ENCODE data around the gene RPS3. TPM values are rescaled to one million over a fixed set of nuclear protein-coding genes. Genes with fewer than 3 reads are reported as not detected.

Gene RPS3
- total RNA-seq, 2 donors from 2014 or later: 2,923 to 3,877 TPM

DNA sequence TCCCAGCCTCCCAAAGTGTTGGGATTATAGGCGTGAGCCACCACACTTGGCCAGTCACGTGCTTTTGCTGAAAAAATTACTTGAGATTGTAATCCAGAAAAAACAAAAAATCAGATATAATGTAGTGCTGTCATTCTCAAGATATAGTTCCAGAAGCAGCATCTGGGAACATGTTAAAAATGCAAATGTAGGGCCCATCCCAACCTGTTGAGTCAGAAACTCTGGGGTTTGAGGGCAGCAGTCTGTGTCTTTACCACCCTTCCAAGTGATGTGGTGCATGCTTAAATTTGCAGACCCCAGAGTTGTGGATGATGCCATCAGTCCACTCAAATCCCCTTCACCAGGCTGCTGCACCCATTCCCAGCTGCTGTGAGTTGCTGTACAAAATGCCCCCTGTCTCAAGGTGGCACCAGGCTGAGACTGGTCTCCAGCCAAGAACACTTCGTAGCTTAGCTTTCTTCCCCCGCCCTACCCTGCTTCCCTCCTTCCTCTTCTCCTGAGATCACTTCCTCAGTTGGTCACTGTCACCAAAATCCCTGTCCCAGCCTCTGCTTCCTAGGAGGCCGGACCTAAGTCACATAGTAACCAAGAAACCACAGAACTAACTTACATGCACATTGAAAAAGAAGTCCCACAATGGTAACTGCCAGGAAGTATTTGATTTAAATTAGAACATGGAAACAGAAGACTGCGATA, 29.6 kb upstream of the RPS3 start:
- no peak overlapping the region for H3K4me3 Mint-ChIP-seq
- DNase-seq: no peak
- H3K9me3 Mint-ChIP-seq: peaks cover 10% of the 10 kb centered on the region
- Histone ChIP-seq H3K9me3 (ENCODE audit: control insufficient read depth, low read length) (peaks cover 10% of the 10 kb centered on the region), H3K27ac (ENCODE audit: low read depth, low read length) (no peak overlapping the region), H3K4me3 (ENCODE audit: low read length) (no peak overlapping the region), H3K27me3 (ENCODE audit: control insufficient read depth, insufficient read depth, low read length, poor library complexity, severe bottlenecking) (no peaks in the 10 kb centered on the region), H3K36me3 (ENCODE audit: control insufficient read depth, insufficient read depth, low read length) (no peaks in the 10 kb centered on the region), H3K9ac (ENCODE audit: extremely low read depth, low read length, poor library complexity, severe bottlenecking) (no peak overlapping the region), H3K4me1 (ENCODE audit: control insufficient read depth, insufficient read depth, low read length) (peaks cover 10% of the 10 kb centered on the region)
- 94 to 95% methylated on average over 3 to 6 of the region's 6 CpGs for WGBS, 2 experiments (ENCODE audit: insufficient coverage in 1 of 2, insufficient read length in 1 of 2)
- no peak for TF ChIP-seq CTCF (conservative IDR thresholded peaks at IDR 0.05)
- H3K36me3 Mint-ChIP-seq (ENCODE audit: low read depth): peaks cover 2% of the 10 kb centered on the region
- no peak overlapping the region for H3K27ac Mint-ChIP-seq
- no peaks in the 10 kb centered on the region for H3K27me3 Mint-ChIP-seq (ENCODE audit: insufficient read depth)
- H3K4me1 Mint-ChIP-seq: peaks cover 16% of the 10 kb centered on the region

- no peaks in the 10 kb centered on the region for H3K36me3 ChIP-seq (ENCODE audit: control insufficient read depth, insufficient read depth, low read length)
- H3K27ac Mint-ChIP-seq: peak overlapping the region; percentile 76
- H3K27ac ChIP-seq (ENCODE audit: low read depth, low read length): no peak overlapping the region
- no peak for DNase-seq
- H3K4me3 ChIP-seq (ENCODE audit: low read length): peak overlapping the region; percentile 26
- no peak overlapping the region for H3K4me3 Mint-ChIP-seq
- H3K4me1 ChIP-seq (ENCODE audit: control insufficient read depth, insufficient read depth, low read length): peaks cover 10% of the 10 kb centered on the region
- no peak for TF ChIP-seq CTCF (conservative IDR thresholded peaks at IDR 0.05)
- H3K27me3 Mint-ChIP-seq (ENCODE audit: insufficient read depth): no peaks in the 10 kb centered on the region
- H3K9me3 Mint-ChIP-seq: peaks cover 10% of the 10 kb centered on the region
- peaks cover 10% of the 10 kb centered on the region for H3K9me3 ChIP-seq (ENCODE audit: control insufficient read depth, low read length)
- WGBS, 2 experiments (ENCODE audit: insufficient coverage in 1 of 2, insufficient read length in 1 of 2): 72 to 85% methylated on average over 4 to 8 of the region's 8 CpGs
- H3K36me3 Mint-ChIP-seq (ENCODE audit: low read depth): peaks cover 2% of the 10 kb centered on the region
- peaks cover 25% of the 10 kb centered on the region for H3K4me1 Mint-ChIP-seq
- H3K9ac ChIP-seq (ENCODE audit: extremely low read depth, low read length, poor library complexity, severe bottlenecking): no peak overlapping the region
- no peaks in the 10 kb centered on the region for H3K27me3 ChIP-seq (ENCODE audit: control insufficient read depth, insufficient read depth, low read length, poor library complexity, severe bottlenecking)
These were observed 27.1 kb upstream of the RPS3 start for GRCh38 chr11:75371949-75372876.

- DNase-seq: no peak
- Histone ChIP-seq H3K27ac (ENCODE audit: low read depth, low read length) (no peak overlapping the region), H3K36me3 (ENCODE audit: control insufficient read depth, insufficient read depth, low read length) (no peaks in the 10 kb centered on the region), H3K4me3 (ENCODE audit: low read length) (no peak overlapping the region), H3K27me3 (ENCODE audit: control insufficient read depth, insufficient read depth, low read length, poor library complexity, severe bottlenecking) (no peaks in the 10 kb centered on the region), H3K9ac (ENCODE audit: extremely low read depth, low read length, poor library complexity, severe bottlenecking) (no peak overlapping the region), H3K4me1 (ENCODE audit: control insufficient read depth, insufficient read depth, low read length) (peaks cover 10% of the 10 kb centered on the region), H3K9me3 (ENCODE audit: control insufficient read depth, low read length) (peaks cover 10% of the 10 kb centered on the region)
- Mint-ChIP-seq H3K4me3 (no peak overlapping the region), H3K27ac (no peak overlapping the region), H3K9me3 (peaks cover 8% of the 10 kb centered on the region), H3K36me3 (ENCODE audit: low read depth) (peaks cover 2% of the 10 kb centered on the region), H3K4me1 (peaks cover 25% of the 10 kb centered on the region), H3K27me3 (ENCODE audit: insufficient read depth) (no peaks in the 10 kb centered on the region)
- WGBS, 2 experiments (ENCODE audit: insufficient coverage in 1 of 2, insufficient read length in 1 of 2): 83 to 97% methylated on average over 4 to 8 of the region's 8 CpGs
- TF ChIP-seq CTCF (conservative IDR thresholded peaks at IDR 0.05): no peak
These were observed 26.1 kb upstream of the RPS3 start for GRCh38 chr11:75373201-75373600.

Measured in endodermal cell (in vitro differentiated cells).